ENCODE results near the gene CABP4.
A peak's percentile ranks its signal among the peaks of the same experiment; 100 is the strongest.

The CABP4 gene

GRCh38 chr11:67413266-67413849 is 41.8 kb upstream of the CABP4 start:
- TF ChIP-seq ZNF274 (IDR thresholded peaks at IDR 0.05; ENCODE audit: low read depth, low read length): no peak
- H3K4me3 ChIP-seq (ENCODE audit: low read length): no peak overlapping the region

GRCh38 chr11:67415501-67416304 is 39.5 kb upstream of the CABP4 start, which contains the start of gene CARNS1:
TSS of gene CARNS1 (plus strand) at chr11:67415678. CDS start at chr11:67416200, 522 bp downstream.
- no peak for TF ChIP-seq ZNF274 (IDR thresholded peaks at IDR 0.05; ENCODE audit: low read depth, low read length)
- no peak within 1 kb of the TSS for H3K4me3 ChIP-seq (ENCODE audit: low read length)

GRCh38 chr11:67416416-67417335 is 38.5 kb upstream of the CABP4 start:
- TF ChIP-seq ZNF274 (IDR thresholded peaks at IDR 0.05; ENCODE audit: low read depth, low read length): no peak
- no peak overlapping the region for H3K4me3 ChIP-seq (ENCODE audit: low read length)

- TF ChIP-seq ZNF274 (IDR thresholded peaks at IDR 0.05; ENCODE audit: low read depth, low read length): no peak
- no peak overlapping the region for H3K4me3 ChIP-seq (ENCODE audit: low read length)
These were observed 37.7 kb upstream of the CABP4 start for GRCh38 chr11:67417425-67417824.

- H3K4me3 ChIP-seq (ENCODE audit: low read length): no peak overlapping the region
- no peak for TF ChIP-seq ZNF274 (IDR thresholded peaks at IDR 0.05; ENCODE audit: low read depth, low read length)
These were observed 36.5 kb upstream of the CABP4 start for GRCh38 chr11:67418476-67419281.

- H3K4me3 ChIP-seq (ENCODE audit: low read length): no peak overlapping the region
- no peak for TF ChIP-seq ZNF274 (IDR thresholded peaks at IDR 0.05; ENCODE audit: low read depth, low read length)
These were observed 35.7 kb upstream of the CABP4 start for GRCh38 chr11:67419325-67420049.

GRCh38 chr11:67420147-67420645 is 35.0 kb upstream of the CABP4 start:
- H3K4me3 ChIP-seq (ENCODE audit: low read length): peak overlapping the region; percentile 66; the same call in 1 of the 2 replicates
- no peak for TF ChIP-seq ZNF274 (IDR thresholded peaks at IDR 0.05; ENCODE audit: low read depth, low read length)

GRCh38 chr11:67420646-67421429 is 34.3 kb upstream of the CABP4 start:
- no peak for TF ChIP-seq ZNF274 (IDR thresholded peaks at IDR 0.05; ENCODE audit: low read depth, low read length)
- peak overlapping the region; percentile 66; the same call in 1 of the 2 replicates for H3K4me3 ChIP-seq (ENCODE audit: low read length)

GRCh38 chr11:67421430-67422031 is 33.6 kb upstream of the CABP4 start:
- TF ChIP-seq ZNF274 (IDR thresholded peaks at IDR 0.05; ENCODE audit: low read depth, low read length): no peak

GRCh38 chr11:67422891-67423290 is 32.3 kb upstream of the CABP4 start:
- H3K4me3 ChIP-seq (ENCODE audit: low read length): no peak overlapping the region
- no peak for TF ChIP-seq ZNF274 (IDR thresholded peaks at IDR 0.05; ENCODE audit: low read depth, low read length)

More at GRCh38 chr11:67421430-67422031, 33.6 kb upstream of the CABP4 start:
- no peak overlapping the region for H3K4me3 ChIP-seq (ENCODE audit: low read length)

- TF ChIP-seq ZNF274 (IDR thresholded peaks at IDR 0.05; ENCODE audit: low read depth, low read length): no peak
- no peak overlapping the region for H3K4me3 ChIP-seq (ENCODE audit: low read length)
These were observed 31.7 kb upstream of the CABP4 start for GRCh38 chr11:67423466-67423865.

All from GM08714 (cell line).